H1 (cell line): ENCODE measurements around the gene GRIK4.

ENCODE experiments used
- EGR1 ChIP-seq: IDR thresholded peaks from 2 replicates; pipeline ENCODE4 v1.6.1; 2011; ENCODE audit warnings: low read depth, low read length, borderline replicate concordance
- EP300 ChIP-seq, 2 experiments: IDR thresholded peaks; 1 replicate in 1 of 2; 2 replicates in 1 of 2; pipeline ENCODE4 v1.6.1; 2011 to 2012; ENCODE audit warnings: low read depth in 2 of 2, low read length in 2 of 2, mild to moderate bottlenecking in 2 of 2, borderline replicate concordance in 1 of 2, inconsistent platforms in 1 of 2, moderate library complexity in 1 of 2
- HDAC6 ChIP-seq: IDR thresholded peaks from one replicate; pipeline ENCODE4 v1.7.1; 2012; ENCODE audit warnings: low read depth, mild to moderate bottlenecking, inconsistent platforms, low read length, moderate library complexity
- RAD21 ChIP-seq, 2 experiments: IDR thresholded peaks in 1 of 2; conservative IDR thresholded peaks in 1 of 2; 2 replicates each; pipeline ENCODE4 v1.6.1; 2011; ENCODE audit warnings: low read depth in 2 of 2, low read length in 2 of 2, improper control_type of control experiment in 1 of 2, inconsistent platforms in 1 of 2, mild to moderate bottlenecking in 1 of 2, moderate library complexity in 1 of 2
- TF ChIP-seq, protein P1 (sequence below), 3 experiments: IDR thresholded peaks; 1 replicate in 2 of 3; 2 replicates in 1 of 3; pipeline versions ENCODE4 v1.5.1 to v1.6.1; 2011; ENCODE audit warnings: low read length in 3 of 3, mild to moderate bottlenecking in 3 of 3, inconsistent platforms in 2 of 3, low read depth in 1 of 3, moderate library complexity in 1 of 3; ENCODE audit not compliant: insufficient read depth in 1 of 3; ENCODE audit errors: control extremely low read depth in 1 of 3

DNA sequence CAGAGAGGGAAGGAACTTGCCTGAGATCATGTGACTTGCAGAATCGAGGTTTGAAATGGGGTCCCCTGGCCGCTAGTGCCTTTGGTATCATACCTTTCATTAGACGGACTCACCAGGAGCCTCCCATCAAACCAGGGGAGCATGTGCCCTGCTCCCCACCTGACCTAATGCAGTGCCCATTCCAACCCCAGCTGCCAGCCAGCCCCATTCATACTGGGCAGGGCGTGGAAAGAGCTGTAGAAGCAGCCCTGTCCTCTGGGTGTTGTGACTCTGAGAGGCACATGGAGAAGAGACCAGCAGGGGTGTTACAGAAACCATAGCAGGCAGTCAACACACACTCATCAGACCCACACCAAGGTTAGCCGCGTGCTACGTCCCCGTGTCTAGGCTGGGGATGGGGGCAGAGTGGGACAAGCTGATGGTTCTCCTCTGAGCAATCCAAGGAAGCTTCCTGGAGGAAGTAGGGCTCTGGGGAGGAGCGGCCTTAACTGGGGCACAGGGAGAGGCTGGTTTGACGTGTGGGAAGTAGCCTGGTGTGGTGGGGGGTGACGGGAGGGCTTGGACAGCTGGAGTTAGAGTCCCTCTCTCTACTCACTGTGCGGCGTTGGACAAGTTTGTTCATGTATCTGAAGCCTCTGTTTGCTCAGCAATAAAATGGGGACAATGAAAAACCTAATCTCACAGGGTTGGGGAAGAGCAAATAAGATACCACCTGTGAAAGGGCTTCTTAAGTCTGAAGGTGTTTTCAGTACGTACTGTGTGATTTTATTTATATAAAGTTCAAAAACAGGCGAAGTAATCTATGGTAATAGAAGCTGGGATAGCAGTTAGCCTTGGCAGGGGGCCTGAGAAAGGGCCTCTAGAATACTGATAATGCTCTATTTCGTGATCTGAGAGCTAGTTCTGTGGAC is 14.0 kb downstream of the GRIK4 start:
- TF ChIP-seq, protein P1, sequence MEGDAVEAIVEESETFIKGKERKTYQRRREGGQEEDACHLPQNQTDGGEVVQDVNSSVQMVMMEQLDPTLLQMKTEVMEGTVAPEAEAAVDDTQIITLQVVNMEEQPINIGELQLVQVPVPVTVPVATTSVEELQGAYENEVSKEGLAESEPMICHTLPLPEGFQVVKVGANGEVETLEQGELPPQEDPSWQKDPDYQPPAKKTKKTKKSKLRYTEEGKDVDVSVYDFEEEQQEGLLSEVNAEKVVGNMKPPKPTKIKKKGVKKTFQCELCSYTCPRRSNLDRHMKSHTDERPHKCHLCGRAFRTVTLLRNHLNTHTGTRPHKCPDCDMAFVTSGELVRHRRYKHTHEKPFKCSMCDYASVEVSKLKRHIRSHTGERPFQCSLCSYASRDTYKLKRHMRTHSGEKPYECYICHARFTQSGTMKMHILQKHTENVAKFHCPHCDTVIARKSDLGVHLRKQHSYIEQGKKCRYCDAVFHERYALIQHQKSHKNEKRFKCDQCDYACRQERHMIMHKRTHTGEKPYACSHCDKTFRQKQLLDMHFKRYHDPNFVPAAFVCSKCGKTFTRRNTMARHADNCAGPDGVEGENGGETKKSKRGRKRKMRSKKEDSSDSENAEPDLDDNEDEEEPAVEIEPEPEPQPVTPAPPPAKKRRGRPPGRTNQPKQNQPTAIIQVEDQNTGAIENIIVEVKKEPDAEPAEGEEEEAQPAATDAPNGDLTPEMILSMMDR (IDR thresholded peaks at IDR 0.05; ENCODE audit: control extremely low read depth in 1 of 3, insufficient read depth in 1 of 3, low read depth in 1 of 3, low read length in 3 of 3), result no peak
- no peak for TF ChIP-seq EGR1
- TF ChIP-seq HDAC6, result no peak
- no peak for TF ChIP-seq RAD21 (IDR thresholded peaks at IDR 0.05 in 1 of 2, conservative IDR thresholded peaks at IDR 0.05 in 1 of 2; ENCODE audit: low read depth in 2 of 2, low read length in 2 of 2)
- no peak for TF ChIP-seq EP300 (IDR thresholded peaks at IDR 0.05; ENCODE audit: borderline replicate concordance in 1 of 2, low read depth in 2 of 2, low read length in 2 of 2)
